Liver (tissue), 9 donors: ENCODE data around the gene RNU6-8. TPM values are rescaled to one million over a fixed set of nuclear protein-coding genes. Genes with fewer than 3 reads are reported as not detected.

Experiments
- DNase-seq: peaks from one replicate; pipeline ENCODE4 v3.0.0-alpha.2; 2017; ENCODE audit warnings: low spot score
- H3K27ac ChIP-seq, 2 donors: one replicate each; pipeline ENCODE4 v1.7.0; 2013; ENCODE audit warnings: inconsistent platforms in 2 of 2, low read length in 2 of 2, control low read depth in 1 of 2, low read depth in 1 of 2, mild to moderate bottlenecking in 1 of 2
- H3K27me3 ChIP-seq, 4 donors: one replicate each; pipeline versions ENCODE4 v1.6.1 to v1.7.0; 2013; ENCODE audit warnings: low read length in 3 of 4, inconsistent platforms in 1 of 4, mild to moderate bottlenecking in 1 of 4, moderate library complexity in 1 of 4; ENCODE audit not compliant: control insufficient read depth in 4 of 4, insufficient read depth in 4 of 4
- H3K36me3 ChIP-seq, 4 donors: one replicate each; pipeline versions ENCODE4 v1.6.1 to v1.7.0; 2013; ENCODE audit warnings: low read length in 3 of 4, mild to moderate bottlenecking in 3 of 4, low read depth in 1 of 4, moderate library complexity in 1 of 4; ENCODE audit not compliant: control insufficient read depth in 4 of 4, insufficient read depth in 3 of 4
- H3K4me1 ChIP-seq, 4 donors: one replicate each; pipeline versions ENCODE4 v1.6.1 to v1.7.0; 2013; ENCODE audit warnings: low read length in 3 of 4, mild to moderate bottlenecking in 3 of 4, moderate library complexity in 1 of 4; ENCODE audit not compliant: control insufficient read depth in 4 of 4, insufficient read depth in 4 of 4
- H3K4me3 ChIP-seq, 3 donors: one replicate each; pipeline versions ENCODE4 v1.6.1 to v1.7.0; 2013; ENCODE audit warnings: low read length in 3 of 3, control low read depth in 1 of 3, low read depth in 1 of 3, mild to moderate bottlenecking in 1 of 3
- H3K9ac ChIP-seq, 2 donors: one replicate each; pipeline ENCODE4 v1.7.0; 2013; ENCODE audit warnings: low read length in 2 of 2, mild to moderate bottlenecking in 2 of 2, moderate library complexity in 2 of 2, control low read depth in 1 of 2, low read depth in 1 of 2
- H3K9me3 ChIP-seq, 4 donors: one replicate each; pipeline versions ENCODE4 v1.6.1 to v1.7.0; 2013; ENCODE audit warnings: low read length in 3 of 4; ENCODE audit not compliant: control insufficient read depth in 4 of 4
- CTCF ChIP-seq: fragments of 150-350 bp; IDR thresholded peaks from 2 replicates; pipeline ENCODE4 v1.5.1; 2017; ENCODE audit warnings: improper control_type of control experiment, low read depth, low read length; ENCODE audit not compliant: missing input control
- EGR1 ChIP-seq, 2 donors: IDR thresholded peaks; 2 replicates each; pipeline ENCODE4 v1.6.1; 2016 to 2018; ENCODE audit warnings: antibody characterized with exemption in 2 of 2, low read depth in 2 of 2
- GABPA ChIP-seq, 2 donors: IDR thresholded peaks in 1 of 2; conservative IDR thresholded peaks in 1 of 2; 2 replicates each; pipeline ENCODE4 v1.6.1; 2016; ENCODE audit warnings: antibody characterized with exemption in 2 of 2, mild to moderate bottlenecking in 1 of 2, moderate library complexity in 1 of 2
- HNF4A ChIP-seq, 2 donors: conservative IDR thresholded peaks; 2 replicates each; pipeline ENCODE4 v1.6.1; 2016; ENCODE audit warnings: antibody characterized with exemption in 2 of 2, mild to moderate bottlenecking in 2 of 2
- JUND ChIP-seq, 2 donors: IDR thresholded peaks; 2 replicates each; pipeline ENCODE4 v1.6.1; 2016; ENCODE audit warnings: antibody characterized with exemption in 2 of 2
- MAX ChIP-seq: IDR thresholded peaks from 2 replicates; pipeline ENCODE4 v1.6.1; 2016; ENCODE audit warnings: antibody characterized with exemption
- NR2F2 ChIP-seq: IDR thresholded peaks from 2 replicates; pipeline ENCODE4 v1.6.1; 2016; ENCODE audit warnings: antibody characterized with exemption
- RAD21 ChIP-seq, 2 donors: IDR thresholded peaks; 2 replicates each; pipeline ENCODE4 v1.6.1; 2016; ENCODE audit warnings: antibody characterized with exemption in 2 of 2, mild to moderate bottlenecking in 2 of 2
- YY1 ChIP-seq: IDR thresholded peaks from 2 replicates; pipeline ENCODE4 v1.6.1; 2016; ENCODE audit warnings: antibody characterized with exemption, mild to moderate bottlenecking
- WGBS: extraction: QIAGEN DNeasy Blood & Tissue Kit; methylation state at CpG from one replicate; pipeline ENCODE4 v1.1.7; 2013; 5-methylcytosine and 5-hydroxymethylcytosine counted together
- polyA plus RNA-seq, 2 donors: library from polyadenylated mRNA; stranded (reverse) in 1 of 2; unstranded in 1 of 2; fragments of 200-250 nt in 1 of 2; fragments of >200 nt in 1 of 2; fragmentation: Nextera tagmentation in 1 of 2; extraction: Ambion mirVana in 1 of 2; gene quantifications; one replicate each; pipeline versions ENCODE4 v1.2.1 to v1.2.3, GENCODE V29; 2013 to 2015
- total RNA-seq, 2 donors: library from RNA; depleted of rRNA; stranded (reverse); fragments of >200 nt; gene quantifications; one replicate each; pipeline ENCODE4 v1.2.3, GENCODE V29; 2014
- TF ChIP-seq, protein P1 (sequence below): IDR thresholded peaks from 2 replicates; pipeline ENCODE4 v1.6.1; 2016; ENCODE audit warnings: antibody characterized with exemption, mild to moderate bottlenecking
- TF ChIP-seq, protein P2 (sequence below): IDR thresholded peaks from 2 replicates; pipeline ENCODE4 v1.6.1; 2016; ENCODE audit warnings: antibody characterized with exemption
- donor health status: healthy.
- donor health status: healthy.
- donor health status: healthy.
- donor health status: healthy.
- donor health status: healthy.

The RNU6-8 gene
- total and polyA plus RNA-seq, 4 donors: not detected

- Histone ChIP-seq H3K36me3 (no peaks in the 10 kb centered on the region), H3K9ac (peak overlapping the region in 1 of 2 donors; percentile 28), H3K27me3 (no peaks in the 10 kb centered on the region), H3K9me3 (no peaks in the 10 kb centered on the region), H3K4me1 (peaks cover 0 to 5% (median under 1%) of the 10 kb centered on the region in 4 donors), H3K4me3 (no peak overlapping the region), H3K27ac (no peak overlapping the region)
- 61% methylated on average over 3 of the region's 3 CpGs for whole genome bisulfite sequencing
- TF ChIP-seq CTCF (peak; percentile 86), JUND (IDR thresholded peaks at IDR 0.05) (no peak), RAD21 (IDR thresholded peaks at IDR 0.05) (peak; percentile 99)
- DNase-seq: peak; percentile 37
Observed at GRCh38 chr14:32252030-32252670, 49.1 kb upstream of the RNU6-8 start.

DNA sequence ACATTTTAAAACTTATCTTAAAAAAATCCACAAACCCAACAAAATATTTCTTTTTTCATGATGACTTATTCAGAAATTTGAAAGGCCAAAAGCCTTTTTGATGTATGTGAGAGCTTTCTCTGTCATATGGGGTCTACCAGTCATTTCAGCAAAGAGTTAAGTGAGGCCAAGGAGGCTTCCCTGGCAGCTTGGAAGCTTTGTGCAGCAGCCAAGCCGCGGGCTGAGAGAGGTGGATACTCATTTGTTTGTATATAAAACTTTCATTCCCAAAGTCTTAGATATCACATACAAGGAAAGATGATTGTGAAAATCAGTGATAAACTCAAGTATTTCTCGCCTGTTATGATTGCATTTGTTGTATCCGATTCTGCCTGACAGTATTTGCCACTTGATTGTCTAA lies 48.5 kb upstream of the RNU6-8 start:
- H3K4me3 ChIP-seq: no peak overlapping the region
- no peak for DNase-seq
- no peaks in the 10 kb centered on the region for H3K27me3 ChIP-seq
- WGBS: 65% methylated on average over 4 of the region's 4 CpGs
- TF ChIP-seq NR2F2: no peak
- no peak for TF ChIP-seq YY1
- no peak for TF ChIP-seq JUND (IDR thresholded peaks at IDR 0.05)
- H3K27ac ChIP-seq: no peak overlapping the region
- peaks cover 0 to 5% (median under 1%) of the 10 kb centered on the region in 4 donors for H3K4me1 ChIP-seq
- H3K9me3 ChIP-seq: no peaks in the 10 kb centered on the region
- H3K9ac ChIP-seq: peak overlapping the region in 1 of 2 donors; percentile 28
- H3K36me3 ChIP-seq: no peaks in the 10 kb centered on the region

- Histone ChIP-seq H3K27me3 (no peaks in the 10 kb centered on the region), H3K27ac (no peak overlapping the region), H3K9me3 (no peaks in the 10 kb centered on the region), H3K9ac (no peak overlapping the region), H3K36me3 (no peaks in the 10 kb centered on the region), H3K4me1 (peaks cover 0 to 5% (median under 1%) of the 10 kb centered on the region in 4 donors), H3K4me3 (no peak overlapping the region)
- 87% methylated on average over 3 of the region's 3 CpGs for WGBS
- no peak for DNase-seq
- TF ChIP-seq EGR1 (IDR thresholded peaks at IDR 0.05; ENCODE audit: low read depth in 2 of 2): no peak
- TF ChIP-seq YY1: no peak
- no peak for TF ChIP-seq HNF4A (conservative IDR thresholded peaks at IDR 0.05)
- TF ChIP-seq RAD21 (IDR thresholded peaks at IDR 0.05): no peak
- TF ChIP-seq NR2F2: no peak
- TF ChIP-seq MAX: no peak
- no peak for TF ChIP-seq CTCF
- TF ChIP-seq GABPA (IDR thresholded peaks at IDR 0.05 in 1 of 2, conservative IDR thresholded peaks at IDR 0.05 in 1 of 2): no peak
- TF ChIP-seq, protein P1, sequence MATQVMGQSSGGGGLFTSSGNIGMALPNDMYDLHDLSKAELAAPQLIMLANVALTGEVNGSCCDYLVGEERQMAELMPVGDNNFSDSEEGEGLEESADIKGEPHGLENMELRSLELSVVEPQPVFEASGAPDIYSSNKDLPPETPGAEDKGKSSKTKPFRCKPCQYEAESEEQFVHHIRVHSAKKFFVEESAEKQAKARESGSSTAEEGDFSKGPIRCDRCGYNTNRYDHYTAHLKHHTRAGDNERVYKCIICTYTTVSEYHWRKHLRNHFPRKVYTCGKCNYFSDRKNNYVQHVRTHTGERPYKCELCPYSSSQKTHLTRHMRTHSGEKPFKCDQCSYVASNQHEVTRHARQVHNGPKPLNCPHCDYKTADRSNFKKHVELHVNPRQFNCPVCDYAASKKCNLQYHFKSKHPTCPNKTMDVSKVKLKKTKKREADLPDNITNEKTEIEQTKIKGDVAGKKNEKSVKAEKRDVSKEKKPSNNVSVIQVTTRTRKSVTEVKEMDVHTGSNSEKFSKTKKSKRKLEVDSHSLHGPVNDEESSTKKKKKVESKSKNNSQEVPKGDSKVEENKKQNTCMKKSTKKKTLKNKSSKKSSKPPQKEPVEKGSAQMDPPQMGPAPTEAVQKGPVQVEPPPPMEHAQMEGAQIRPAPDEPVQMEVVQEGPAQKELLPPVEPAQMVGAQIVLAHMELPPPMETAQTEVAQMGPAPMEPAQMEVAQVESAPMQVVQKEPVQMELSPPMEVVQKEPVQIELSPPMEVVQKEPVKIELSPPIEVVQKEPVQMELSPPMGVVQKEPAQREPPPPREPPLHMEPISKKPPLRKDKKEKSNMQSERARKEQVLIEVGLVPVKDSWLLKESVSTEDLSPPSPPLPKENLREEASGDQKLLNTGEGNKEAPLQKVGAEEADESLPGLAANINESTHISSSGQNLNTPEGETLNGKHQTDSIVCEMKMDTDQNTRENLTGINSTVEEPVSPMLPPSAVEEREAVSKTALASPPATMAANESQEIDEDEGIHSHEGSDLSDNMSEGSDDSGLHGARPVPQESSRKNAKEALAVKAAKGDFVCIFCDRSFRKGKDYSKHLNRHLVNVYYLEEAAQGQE: no peak
- TF ChIP-seq, protein P2, sequence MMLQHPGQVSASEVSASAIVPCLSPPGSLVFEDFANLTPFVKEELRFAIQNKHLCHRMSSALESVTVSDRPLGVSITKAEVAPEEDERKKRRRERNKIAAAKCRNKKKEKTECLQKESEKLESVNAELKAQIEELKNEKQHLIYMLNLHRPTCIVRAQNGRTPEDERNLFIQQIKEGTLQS: no peak
Observed at GRCh38 chr14:32250681-32251080, 47.6 kb upstream of the RNU6-8 start.
